Testis (tissue), 3 donors: ENCODE measurements around the gene NLK. TPM values are rescaled to one million over a fixed set of nuclear protein-coding genes. Genes with fewer than 3 reads are reported as not detected.
"Not testable (repeated sequence)": the region's sequence is repeated elsewhere in the genome, so short reads cannot be mapped to it uniquely, and the experiment has no call there.

Experiments used
- DNase-seq: peaks from one replicate; pipeline ENCODE4 v3.0.0-alpha.2; 2019
- H3K27ac ChIP-seq, 2 donors: fragments of 200-600 bp; sonication (generic); one replicate each; pipeline ENCODE4 v1.5.1; 2019
- H3K27me3 ChIP-seq: fragments of 200-600 bp; sonication (generic); one replicate; pipeline ENCODE4 v1.5.1; 2019
- H3K36me3 ChIP-seq: fragments of 200-600 bp; sonication (generic); one replicate; pipeline ENCODE4 v1.5.1; 2017; ENCODE audit warnings: low read depth; ENCODE audit errors: missing control alignments
- H3K4me1 ChIP-seq: fragments of 200-600 bp; sonication (generic); one replicate; pipeline ENCODE4 v1.5.1; 2019
- H3K4me3 ChIP-seq, 2 donors: fragments of 200-600 bp; sonication (generic); one replicate each; pipeline ENCODE4 v1.5.1; 2017 to 2019
- H3K9me3 ChIP-seq: fragments of 200-600 bp; sonication (generic); one replicate; pipeline ENCODE4 v1.5.1; 2017
- CTCF ChIP-seq, 3 experiments: fragments of 450-650 bp in 2 of 3; fragments of 200-600 bp in 1 of 3; sonication (generic) in 1 of 3; IDR thresholded peaks; one replicate each; pipeline ENCODE4 v1.5.1; 2016 to 2019; ENCODE audit warnings: antibody characterized with exemption in 3 of 3, mild to moderate bottlenecking in 2 of 3, moderate library complexity in 1 of 3
- POLR2A ChIP-seq: fragments of 450-650 bp; IDR thresholded peaks from one replicate; pipeline ENCODE4 v1.6.1; 2017; ENCODE audit warnings: antibody characterized with exemption, mild to moderate bottlenecking, moderate library complexity
- WGBS, 2 donors: methylation state at CpG; one replicate each; pipeline ENCODE4 v1.1.5; 2018; 5-methylcytosine and 5-hydroxymethylcytosine counted together
- intact Hi-C: fragments of 100-400 bp; cut with DNase I; formaldehyde crosslinking; loops from one replicate; pipeline ENCODE4 v1.15.1; 2023; ENCODE audit warnings: low total_unique reads
- polyA plus RNA-seq: library from polyadenylated mRNA; stranded (reverse); fragments of 350-450 nt; fragmentation: Illumina TruSeq; extraction: RNeasy Lipid Tissue Mini Kit (QIAGEN cat#74804); gene quantifications from one replicate; pipeline ENCODE4 v1.2.3, GENCODE V29; 2014; ENCODE audit warnings: low read depth, low replicate concordance; ENCODE audit not compliant: insufficient read depth
- total RNA-seq, 2 donors: library from RNA; depleted of rRNA; stranded (reverse); fragments of >200 nt; gene quantifications; one replicate each; pipeline ENCODE4 v1.2.3, GENCODE V29; 2016

The NLK gene
- total and polyA plus RNA-seq, 3 donors from 2014 or later = 40.8 to 54.4 (median 47.0) TPM

GRCh38 chr17:28071891-28072606 lies 29.6 kb downstream of the NLK start:
- 96 to 98% methylated on average over 6 of the region's 6 CpGs for WGBS, 2 donors
- Histone ChIP-seq H3K4me3 (no peak overlapping the region), H3K27me3 (no peaks in the 10 kb centered on the region), H3K4me1 (no peaks in the 10 kb centered on the region), H3K9me3 (no peaks in the 10 kb centered on the region), H3K36me3 (no peaks in the 10 kb centered on the region), H3K27ac (no peak overlapping the region)
- TF ChIP-seq POLR2A (no peak), CTCF (IDR thresholded peaks at IDR 0.05) (no peak)
- intact Hi-C loops = no loop called here
- DNase-seq = no peak

- TF ChIP-seq CTCF (IDR thresholded peaks at IDR 0.05) = no peak
- no peak for TF ChIP-seq POLR2A
- no peaks in the 10 kb centered on the region for H3K36me3 ChIP-seq
- no peaks in the 10 kb centered on the region for H3K27me3 ChIP-seq
- H3K4me1 ChIP-seq = no peaks in the 10 kb centered on the region
- H3K4me3 ChIP-seq = no peak overlapping the region
- DNase-seq = no peak
- WGBS, 2 donors = 81 to 92% methylated on average over 2 of the region's 2 CpGs
- H3K9me3 ChIP-seq = no peaks in the 10 kb centered on the region
- no peak overlapping the region for H3K27ac ChIP-seq
- intact Hi-C loops = no loop called here
Measured at GRCh38 chr17:28072936-28073533, 30.6 kb downstream of the NLK start.

- intact Hi-C loops = no loop called here
- no peaks in the 10 kb centered on the region for H3K36me3 ChIP-seq
- H3K9me3 ChIP-seq = no peaks in the 10 kb centered on the region
- DNase-seq = no peak
- WGBS, 2 donors = 81 to 94% methylated on average over 3 of the region's 3 CpGs
- TF ChIP-seq CTCF (IDR thresholded peaks at IDR 0.05) = no peak
- H3K4me3 ChIP-seq = no peak overlapping the region
- H3K4me1 ChIP-seq = no peaks in the 10 kb centered on the region
- no peaks in the 10 kb centered on the region for H3K27me3 ChIP-seq
- H3K27ac ChIP-seq = no peak overlapping the region
Measured at GRCh38 chr17:28074010-28074409, 31.5 kb downstream of the NLK start.

- 89 to 95% methylated on average over 1 of the region's 1 CpG for WGBS, 2 donors
- Histone ChIP-seq H3K9me3 (no peaks in the 10 kb centered on the region), H3K36me3 (no peaks in the 10 kb centered on the region), H3K4me1 (no peaks in the 10 kb centered on the region), H3K27me3 (no peaks in the 10 kb centered on the region), H3K27ac (no peak overlapping the region), H3K4me3 (no peak overlapping the region)
- DNase-seq = no peak
- intact Hi-C loops = no loop called here
- TF ChIP-seq POLR2A = no peak
- no peak for TF ChIP-seq CTCF (IDR thresholded peaks at IDR 0.05)
Measured at GRCh38 chr17:28076144-28076543, 33.7 kb downstream of the NLK start.

GRCh38 chr17:28077140-28077539 lies 34.7 kb downstream of the NLK start:
- H3K27ac ChIP-seq, intact Hi-C loops, H3K9me3 ChIP-seq, H3K36me3 ChIP-seq, H3K4me3 ChIP-seq, H3K27me3 ChIP-seq, DNase-seq, H3K4me1 ChIP-seq: not testable (repeated sequence)
- WGBS, 2 donors = 93 to 94% methylated on average over 6 of the region's 6 CpGs
